ENCODE data around the gene TFF1.

TFF1 gene

DNA sequence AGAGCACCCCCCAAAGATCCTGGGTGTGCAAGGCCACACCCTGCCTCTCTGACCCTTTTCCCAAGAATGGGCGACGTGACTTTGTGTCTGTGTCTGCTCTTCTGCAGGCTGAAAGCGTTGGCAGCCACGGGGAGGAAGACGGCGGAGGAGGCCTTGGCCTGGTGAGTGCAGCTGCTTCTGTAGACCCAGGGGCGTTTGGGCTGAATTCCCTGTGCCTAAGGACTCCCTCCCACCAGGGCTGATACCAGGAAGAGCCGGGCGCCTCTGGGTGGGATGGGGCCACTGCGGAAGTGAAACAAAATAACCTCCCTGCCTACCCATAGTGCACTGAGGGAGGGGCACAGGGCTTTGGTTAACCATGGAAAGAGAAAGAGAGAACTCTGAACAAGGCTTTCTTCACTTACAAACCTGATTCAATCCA is 39.9 kb upstream of the TFF1 start:
- H4K20me1 ChIP-seq (ENCODE audit: insufficient read depth, low read length, poor library complexity, severe bottlenecking) = no peaks in the 10 kb centered on the region
- peaks cover 52% of the 10 kb centered on the region for H3K79me2 ChIP-seq (ENCODE audit: insufficient read depth, low read length)
- peaks cover 8% of the 10 kb centered on the region; the same call in 1 of the 2 replicates for H3F3A ChIP-seq (ENCODE audit: low read depth)
- no peaks in the 10 kb centered on the region for H3K9me2 ChIP-seq (replicated peaks; ENCODE audit: low read depth, low read length)
- peak overlapping the region; percentile 71 for H3K4me3 ChIP-seq (ENCODE audit: low read length, poor library complexity, severe bottlenecking)
- no peaks in the 10 kb centered on the region for H3K9me3 ChIP-seq (ENCODE audit: insufficient read depth, low read depth, low read length)
- peaks cover 73% of the 10 kb centered on the region for H3K4me1 ChIP-seq (ENCODE audit: insufficient read depth, low read length, poor library complexity, severe bottlenecking)
- TF ChIP-seq EZH2phosphoT487 (IDR thresholded peaks at IDR 0.05; ENCODE audit: borderline replicate concordance) = no peak
- TF ChIP-seq, protein P1, sequence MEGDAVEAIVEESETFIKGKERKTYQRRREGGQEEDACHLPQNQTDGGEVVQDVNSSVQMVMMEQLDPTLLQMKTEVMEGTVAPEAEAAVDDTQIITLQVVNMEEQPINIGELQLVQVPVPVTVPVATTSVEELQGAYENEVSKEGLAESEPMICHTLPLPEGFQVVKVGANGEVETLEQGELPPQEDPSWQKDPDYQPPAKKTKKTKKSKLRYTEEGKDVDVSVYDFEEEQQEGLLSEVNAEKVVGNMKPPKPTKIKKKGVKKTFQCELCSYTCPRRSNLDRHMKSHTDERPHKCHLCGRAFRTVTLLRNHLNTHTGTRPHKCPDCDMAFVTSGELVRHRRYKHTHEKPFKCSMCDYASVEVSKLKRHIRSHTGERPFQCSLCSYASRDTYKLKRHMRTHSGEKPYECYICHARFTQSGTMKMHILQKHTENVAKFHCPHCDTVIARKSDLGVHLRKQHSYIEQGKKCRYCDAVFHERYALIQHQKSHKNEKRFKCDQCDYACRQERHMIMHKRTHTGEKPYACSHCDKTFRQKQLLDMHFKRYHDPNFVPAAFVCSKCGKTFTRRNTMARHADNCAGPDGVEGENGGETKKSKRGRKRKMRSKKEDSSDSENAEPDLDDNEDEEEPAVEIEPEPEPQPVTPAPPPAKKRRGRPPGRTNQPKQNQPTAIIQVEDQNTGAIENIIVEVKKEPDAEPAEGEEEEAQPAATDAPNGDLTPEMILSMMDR (conservative IDR thresholded peaks at IDR 0.05; ENCODE audit: low read length) = no peak
- H3K9ac ChIP-seq (ENCODE audit: low read depth, low read length, poor library complexity, severe bottlenecking) = peak overlapping the region; percentile 79
- H3K27me3 ChIP-seq (ENCODE audit: insufficient read depth, low read length, poor library complexity, severe bottlenecking) = no peaks in the 10 kb centered on the region
- H3K36me3 ChIP-seq (ENCODE audit: insufficient read depth, low read length) = peaks cover 14% of the 10 kb centered on the region; the same call in 1 of the 2 replicates
- H3K4me2 ChIP-seq (ENCODE audit: low read depth, low read length, poor library complexity, severe bottlenecking) = peak overlapping the region; percentile 73
- no peak overlapping the region for H2AFZ ChIP-seq (ENCODE audit: low read length)

DNA sequence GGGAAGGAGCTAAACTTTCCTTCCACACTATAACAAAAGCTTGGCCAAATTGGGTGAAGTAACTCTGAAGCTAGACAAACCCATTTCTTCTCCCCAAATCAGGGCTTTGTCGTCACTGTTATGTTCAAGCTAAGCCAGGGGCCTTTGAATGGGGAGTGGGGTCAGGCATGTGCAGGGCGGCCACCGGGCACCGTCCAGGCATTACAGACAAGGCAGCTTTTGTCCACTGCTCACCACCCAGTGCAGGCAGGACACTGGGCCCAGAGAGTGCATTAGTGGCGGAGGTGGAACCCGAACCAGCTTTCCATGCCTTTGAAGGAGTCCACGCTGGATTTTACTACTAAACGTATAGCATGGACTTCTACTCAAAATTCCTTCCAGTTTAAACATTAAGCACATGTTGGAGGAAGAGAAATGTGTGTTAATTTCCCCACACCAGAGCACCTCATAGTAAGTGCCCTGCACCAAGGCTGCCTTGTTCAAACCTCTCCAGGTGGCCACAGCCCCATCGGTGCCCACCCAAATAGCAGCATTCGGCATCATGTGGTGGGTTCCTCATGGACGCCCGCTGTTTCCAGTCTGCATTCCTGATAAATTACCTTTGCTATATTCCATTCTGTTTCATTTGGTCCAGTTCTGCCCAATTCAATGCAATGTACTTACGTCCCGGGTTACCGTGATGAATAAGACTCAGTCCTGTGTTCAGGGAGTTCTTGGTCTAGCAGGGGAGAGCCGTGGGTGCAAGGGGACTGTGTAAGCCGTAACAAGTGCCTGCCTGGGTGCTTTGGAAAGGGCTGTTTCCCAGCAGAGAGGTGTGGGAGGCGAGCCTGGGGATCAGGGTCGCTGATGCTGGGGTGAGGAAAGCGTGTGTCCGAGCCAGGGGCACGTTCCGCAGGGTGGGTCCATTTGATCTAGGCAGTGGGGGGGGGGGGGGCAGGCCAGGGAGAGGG is 39.0 kb upstream of the TFF1 start:
- H3K4me2 ChIP-seq (ENCODE audit: low read depth, low read length, poor library complexity, severe bottlenecking) = peak overlapping the region; percentile 73
- H3K4me1 ChIP-seq (ENCODE audit: insufficient read depth, low read length, poor library complexity, severe bottlenecking) = peaks cover 72% of the 10 kb centered on the region
- no peaks in the 10 kb centered on the region for H3K27me3 ChIP-seq (ENCODE audit: insufficient read depth, low read length, poor library complexity, severe bottlenecking)
- no peak overlapping the region for H2AFZ ChIP-seq (ENCODE audit: low read length)
- H3K9me2 ChIP-seq (replicated peaks; ENCODE audit: low read depth, low read length) = no peaks in the 10 kb centered on the region
- peaks cover 10% of the 10 kb centered on the region; the same call in 1 of the 2 replicates for H3F3A ChIP-seq (ENCODE audit: low read depth)
- TF ChIP-seq EZH2phosphoT487 (IDR thresholded peaks at IDR 0.05; ENCODE audit: borderline replicate concordance) = no peak
- TF ChIP-seq, protein P1 (conservative IDR thresholded peaks at IDR 0.05; ENCODE audit: low read length) = no peak
- H3K9ac ChIP-seq (ENCODE audit: low read depth, low read length, poor library complexity, severe bottlenecking) = peak overlapping the region; percentile 79
- H3K4me3 ChIP-seq (ENCODE audit: low read length, poor library complexity, severe bottlenecking) = peak overlapping the region; percentile 71
- H3K36me3 ChIP-seq (ENCODE audit: insufficient read depth, low read length) = peaks cover 6% of the 10 kb centered on the region; the same call in 1 of the 2 replicates
- H3K9me3 ChIP-seq (ENCODE audit: insufficient read depth, low read depth, low read length) = no peaks in the 10 kb centered on the region
- H4K20me1 ChIP-seq (ENCODE audit: insufficient read depth, low read length, poor library complexity, severe bottlenecking) = no peaks in the 10 kb centered on the region
- H3K79me2 ChIP-seq (ENCODE audit: insufficient read depth, low read length) = peaks cover 52% of the 10 kb centered on the region

DNA sequence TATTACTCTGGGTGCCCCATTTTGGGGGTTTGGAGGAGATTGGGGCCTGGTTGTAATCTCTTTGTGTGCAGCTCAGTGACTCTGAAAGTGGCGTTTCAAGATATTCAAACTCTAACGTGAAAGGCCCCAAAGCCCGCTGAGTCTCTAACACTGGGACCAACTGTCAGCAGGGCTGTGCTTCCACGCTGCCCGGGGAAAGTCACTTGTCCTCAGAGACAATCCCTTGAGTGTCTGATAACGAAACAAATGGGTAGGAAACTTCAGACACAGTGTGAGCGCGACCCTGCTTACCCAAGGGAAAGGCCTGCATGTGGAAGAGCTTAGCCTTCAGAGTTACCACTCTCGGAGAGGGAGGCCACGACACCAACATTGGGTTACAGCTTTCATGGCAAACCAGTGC is 38.2 kb upstream of the TFF1 start:
- TF ChIP-seq, protein P1 (conservative IDR thresholded peaks at IDR 0.05; ENCODE audit: low read length) = no peak
- no peak for TF ChIP-seq EZH2phosphoT487 (IDR thresholded peaks at IDR 0.05; ENCODE audit: borderline replicate concordance)
- Histone ChIP-seq H4K20me1 (ENCODE audit: insufficient read depth, low read length, poor library complexity, severe bottlenecking) (no peaks in the 10 kb centered on the region), H3K79me2 (ENCODE audit: insufficient read depth, low read length) (peaks cover 49% of the 10 kb centered on the region), H3K4me3 (ENCODE audit: low read length, poor library complexity, severe bottlenecking) (peak overlapping the region; percentile 71), H3K9me3 (ENCODE audit: insufficient read depth, low read depth, low read length) (no peaks in the 10 kb centered on the region), H2AFZ (ENCODE audit: low read length) (no peak overlapping the region), H3K27me3 (ENCODE audit: insufficient read depth, low read length, poor library complexity, severe bottlenecking) (no peaks in the 10 kb centered on the region), H3K4me1 (ENCODE audit: insufficient read depth, low read length, poor library complexity, severe bottlenecking) (peaks cover 72% of the 10 kb centered on the region), H3K36me3 (ENCODE audit: insufficient read depth, low read length) (peaks cover under 1% of the 10 kb centered on the region; the same call in 1 of the 2 replicates), H3K9ac (ENCODE audit: low read depth, low read length, poor library complexity, severe bottlenecking) (peak overlapping the region; percentile 79), H3K9me2 (replicated peaks; ENCODE audit: low read depth, low read length) (no peaks in the 10 kb centered on the region), H3F3A (ENCODE audit: low read depth) (peaks cover 10% of the 10 kb centered on the region; the same call in 1 of the 2 replicates), H3K4me2 (ENCODE audit: low read depth, low read length, poor library complexity, severe bottlenecking) (peak overlapping the region; percentile 73)

Measured in Loucy (cell line).